Adrenal gland (tissue), 5 donors: ENCODE measurements around the gene VARS1.

Experiments used
- POLR2A ChIP-seq, 2 donors: fragments of 450-650 bp; IDR thresholded peaks; one replicate each; pipeline ENCODE4 v1.6.1; 2017; ENCODE audit warnings: antibody characterized with exemption in 2 of 2, mild to moderate bottlenecking in 2 of 2, moderate library complexity in 1 of 2
- TF ChIP-seq, protein P1 (sequence below), 6 experiments: fragments of 450-650 bp in 4 of 6; fragments of 200-600 bp in 2 of 6; sonication (generic) in 1 of 6; IDR thresholded peaks; 1 replicate in 5 of 6; 2 replicates in 1 of 6; pipeline versions ENCODE4 v1.5.1 to v1.8.0; 2016 to 2021; ENCODE audit warnings: antibody characterized with exemption in 6 of 6, mild to moderate bottlenecking in 2 of 6, moderate library complexity in 1 of 6
- donor health status: DM: no; HTN: no; CAD: no.

DNA sequence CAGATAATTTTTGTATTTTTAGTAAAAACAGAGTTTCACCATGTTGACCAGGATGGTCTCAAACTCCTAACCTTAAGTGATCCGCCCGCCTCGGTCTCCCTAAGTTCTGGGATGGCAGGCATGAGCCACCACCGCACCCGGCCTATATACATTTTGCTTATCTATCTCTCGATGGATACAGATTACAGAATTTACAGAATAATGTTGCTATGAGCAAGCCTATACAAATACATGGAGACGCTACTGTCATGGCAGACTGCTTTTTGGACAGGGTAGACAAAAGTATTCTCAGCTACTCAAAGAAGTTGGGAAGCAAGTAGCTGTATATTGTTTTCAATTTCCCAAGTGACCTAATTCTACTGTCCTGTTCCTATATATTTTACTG lies 17.9 kb upstream of the VARS1 start:
- TF ChIP-seq, protein P1, sequence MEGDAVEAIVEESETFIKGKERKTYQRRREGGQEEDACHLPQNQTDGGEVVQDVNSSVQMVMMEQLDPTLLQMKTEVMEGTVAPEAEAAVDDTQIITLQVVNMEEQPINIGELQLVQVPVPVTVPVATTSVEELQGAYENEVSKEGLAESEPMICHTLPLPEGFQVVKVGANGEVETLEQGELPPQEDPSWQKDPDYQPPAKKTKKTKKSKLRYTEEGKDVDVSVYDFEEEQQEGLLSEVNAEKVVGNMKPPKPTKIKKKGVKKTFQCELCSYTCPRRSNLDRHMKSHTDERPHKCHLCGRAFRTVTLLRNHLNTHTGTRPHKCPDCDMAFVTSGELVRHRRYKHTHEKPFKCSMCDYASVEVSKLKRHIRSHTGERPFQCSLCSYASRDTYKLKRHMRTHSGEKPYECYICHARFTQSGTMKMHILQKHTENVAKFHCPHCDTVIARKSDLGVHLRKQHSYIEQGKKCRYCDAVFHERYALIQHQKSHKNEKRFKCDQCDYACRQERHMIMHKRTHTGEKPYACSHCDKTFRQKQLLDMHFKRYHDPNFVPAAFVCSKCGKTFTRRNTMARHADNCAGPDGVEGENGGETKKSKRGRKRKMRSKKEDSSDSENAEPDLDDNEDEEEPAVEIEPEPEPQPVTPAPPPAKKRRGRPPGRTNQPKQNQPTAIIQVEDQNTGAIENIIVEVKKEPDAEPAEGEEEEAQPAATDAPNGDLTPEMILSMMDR (IDR thresholded peaks at IDR 0.05), result no peak
- TF ChIP-seq POLR2A (IDR thresholded peaks at IDR 0.05), result no peak
